D721Med (cell line): Measurements from ENCODE around the gene ATR.

Experiments used
- DNase-seq: peaks from one replicate; pipeline ENCODE4 v3.0.0; 2011; ENCODE audit warnings: low spot score; ENCODE audit not compliant: insufficient read length
- FAIRE-seq: peaks from 2 replicates; lab custom pipeline; 2011; peaks lifted over from hg19 to GRCh38; lab: Jason Lieb, UNC
- CTCF ChIP-seq: IDR thresholded peaks from 2 replicates; pipeline ENCODE4 v1.5.1; 2012; ENCODE audit warnings: mild to moderate bottlenecking, control low read depth; ENCODE audit not compliant: insufficient read depth; ENCODE audit errors: missing control alignments

Gene ATR

GRCh38 chr3:142523921-142524566 lies 54.5 kb downstream of the ATR start:
- DNase-seq (no peak), FAIRE-seq (no peak)
- no peak for TF ChIP-seq CTCF

GRCh38 chr3:142509079-142509478 lies 69.5 kb downstream of the ATR start:
- FAIRE-seq = no peak
- no peak for DNase-seq
- no peak for TF ChIP-seq CTCF

GRCh38 chr3:142507241-142507640 lies 71.3 kb downstream of the ATR start:
- FAIRE-seq = no peak
- no peak for TF ChIP-seq CTCF
- DNase-seq = no peak

DNA sequence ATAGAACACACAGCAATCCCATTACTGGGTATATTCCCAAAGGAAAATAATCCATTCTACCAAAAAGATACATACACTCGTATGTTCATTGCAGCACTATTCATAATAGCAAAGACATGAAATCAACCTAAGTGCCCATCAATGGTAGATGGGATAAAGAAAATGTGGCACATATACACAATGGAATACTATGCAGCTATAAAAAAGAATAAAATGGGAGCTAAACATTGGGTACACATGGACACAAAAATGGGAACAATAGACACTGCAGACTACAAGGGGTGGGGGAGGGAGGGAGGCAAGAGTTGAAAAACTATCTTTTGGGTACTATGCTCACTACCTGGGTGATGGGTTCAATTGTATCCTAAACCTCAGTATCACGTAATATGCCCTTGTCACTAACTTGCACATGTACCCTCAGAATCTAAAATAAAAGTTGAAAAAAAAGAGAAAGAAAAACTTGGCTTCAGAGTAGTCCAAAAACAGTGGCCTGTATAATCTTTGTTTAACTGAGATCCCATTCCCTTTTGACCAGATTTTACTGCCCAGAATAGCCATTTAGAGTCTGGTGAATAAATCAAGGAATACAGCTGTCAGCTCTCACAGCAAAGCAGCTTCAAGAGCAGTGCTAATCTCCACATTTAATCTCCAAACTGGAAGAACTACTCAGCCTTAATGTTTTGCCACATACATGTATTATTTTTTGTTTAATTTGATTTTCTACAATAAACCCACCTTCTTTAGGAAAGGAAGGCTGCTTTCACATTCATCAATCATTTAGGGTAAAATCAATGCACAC lies 76.1 kb downstream of the ATR start:
- FAIRE-seq = peak; percentile 73
- TF ChIP-seq CTCF = no peak
- no peak for DNase-seq

DNA sequence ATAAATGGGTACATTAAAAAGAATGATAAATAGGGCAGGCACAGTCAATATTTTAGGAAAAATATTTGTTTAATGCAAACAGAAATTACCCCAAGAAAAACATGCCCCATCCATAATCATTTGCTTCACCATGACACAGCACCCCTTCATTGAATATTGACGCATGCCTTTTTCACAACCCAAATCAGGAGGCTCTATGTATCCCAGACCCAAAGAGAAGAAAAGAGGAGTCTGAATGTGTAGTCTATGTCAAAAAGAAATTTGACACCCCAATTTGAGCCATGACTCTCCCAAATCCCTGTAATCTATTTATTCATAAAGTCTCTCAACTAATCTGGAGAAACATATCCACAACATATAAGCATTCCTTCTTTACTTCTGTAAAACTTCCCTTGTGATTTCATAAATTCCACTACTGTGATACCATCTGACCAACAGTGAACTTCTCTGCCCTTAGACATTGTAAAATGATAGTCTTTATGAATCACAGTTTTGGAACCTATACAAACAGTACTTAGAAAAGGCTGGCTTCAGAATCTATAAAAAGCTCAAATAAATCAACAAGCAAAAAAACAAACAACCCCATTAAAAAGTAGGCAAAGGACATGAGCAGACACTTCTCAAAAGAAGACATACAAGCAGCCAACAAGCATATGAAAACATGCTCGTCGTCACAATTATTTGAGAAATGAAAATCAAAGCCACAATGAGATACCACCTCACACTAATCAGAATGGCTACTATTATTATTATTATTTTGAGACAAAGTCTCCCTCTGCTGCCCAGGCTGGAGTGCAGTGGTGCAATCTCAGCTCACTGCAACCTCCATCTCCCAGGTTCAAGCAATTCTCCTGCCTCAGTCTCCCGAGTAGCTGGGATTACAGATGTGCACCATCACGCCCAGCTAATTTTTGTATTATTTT lies 77.3 kb downstream of the ATR start:
- FAIRE-seq = no peak
- TF ChIP-seq CTCF = no peak
- DNase-seq = no peak

GRCh38 chr3:142500211-142500610 lies 78.3 kb downstream of the ATR start:
- no peak for DNase-seq
- FAIRE-seq = no peak
- TF ChIP-seq CTCF = no peak
